HG02938 (cell line): Measurements from ENCODE around the gene GRID1.

Experiments
- ATAC-seq: cut with Tn5 transposase; IDR thresholded peaks from one replicate; pipeline ENCODE4 v1.9.1; 2021; ENCODE audit warnings: mild to moderate bottlenecking, moderate library complexity; ENCODE audit not compliant: unreplicated experiment

The GRID1 gene

DNA sequence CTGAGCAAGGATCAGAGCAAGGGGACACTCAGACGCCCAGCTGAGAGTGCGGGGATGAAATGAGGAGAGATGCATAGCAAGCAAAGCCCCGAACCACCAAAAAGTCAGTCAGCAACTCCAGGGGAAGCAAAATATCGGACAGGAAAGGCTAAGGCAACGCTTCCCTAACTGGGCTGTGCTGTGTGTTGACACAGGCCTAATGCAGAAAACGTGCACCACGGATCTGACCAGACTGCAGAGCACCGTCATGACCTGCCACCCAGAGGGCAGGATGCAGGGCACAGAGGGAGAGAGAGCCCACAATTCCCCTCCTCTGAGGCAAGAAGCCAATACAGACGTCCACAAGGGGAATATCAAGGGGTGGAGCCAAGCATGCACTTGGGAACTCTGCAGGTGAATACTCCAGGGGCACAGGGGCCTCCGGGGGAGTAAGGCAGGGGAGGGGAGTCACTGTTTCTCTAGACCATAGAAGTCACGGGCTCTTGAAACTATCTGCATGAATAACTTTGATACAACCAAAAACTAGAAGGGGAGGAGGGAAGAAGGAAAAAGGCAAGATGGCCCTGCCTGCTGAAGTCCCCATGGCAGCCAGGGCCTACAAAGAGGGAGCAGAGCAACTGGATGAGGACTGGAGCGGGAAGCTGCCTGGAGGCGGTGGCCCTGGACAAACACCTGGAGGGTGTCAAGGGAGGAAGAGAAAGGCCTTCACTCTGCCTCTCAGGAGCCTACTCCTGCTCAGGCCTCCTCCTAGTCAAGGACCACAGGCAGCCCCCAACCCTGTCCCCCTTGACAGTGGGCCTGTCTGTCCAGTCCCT is 26.2 kb downstream of the GRID1 start:
- no peak for ATAC-seq

GRCh38 chr10:86339226-86339865 is 27.2 kb downstream of the GRID1 start:
- no peak for ATAC-seq

GRCh38 chr10:86337121-86337601 is 29.4 kb downstream of the GRID1 start:
- ATAC-seq, result peak; percentile 64

GRCh38 chr10:86336341-86336740 is 30.3 kb downstream of the GRID1 start:
- ATAC-seq, result no peak

- ATAC-seq, result no peak
Measured at GRCh38 chr10:86335831-86336230, 30.8 kb downstream of the GRID1 start.

DNA sequence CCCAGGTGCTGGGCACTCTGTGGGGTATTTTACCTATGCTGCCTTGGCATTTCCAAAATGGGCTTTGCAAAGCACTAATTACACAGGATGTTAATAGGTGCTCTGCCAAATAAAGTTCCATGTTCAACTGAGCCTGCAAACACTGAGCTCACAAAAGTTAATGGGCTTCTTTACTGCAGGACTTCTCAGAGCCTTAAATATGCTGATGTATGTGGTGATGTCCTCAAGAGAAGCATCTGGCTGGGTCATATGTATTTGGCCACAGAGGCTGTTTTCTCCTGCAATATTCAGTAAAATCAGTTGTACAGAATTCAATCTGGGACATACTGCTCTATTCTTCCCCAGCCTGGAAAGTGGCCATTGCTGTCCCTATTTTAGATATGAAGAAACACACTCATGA is 31.3 kb downstream of the GRID1 start:
- no peak for ATAC-seq

DNA sequence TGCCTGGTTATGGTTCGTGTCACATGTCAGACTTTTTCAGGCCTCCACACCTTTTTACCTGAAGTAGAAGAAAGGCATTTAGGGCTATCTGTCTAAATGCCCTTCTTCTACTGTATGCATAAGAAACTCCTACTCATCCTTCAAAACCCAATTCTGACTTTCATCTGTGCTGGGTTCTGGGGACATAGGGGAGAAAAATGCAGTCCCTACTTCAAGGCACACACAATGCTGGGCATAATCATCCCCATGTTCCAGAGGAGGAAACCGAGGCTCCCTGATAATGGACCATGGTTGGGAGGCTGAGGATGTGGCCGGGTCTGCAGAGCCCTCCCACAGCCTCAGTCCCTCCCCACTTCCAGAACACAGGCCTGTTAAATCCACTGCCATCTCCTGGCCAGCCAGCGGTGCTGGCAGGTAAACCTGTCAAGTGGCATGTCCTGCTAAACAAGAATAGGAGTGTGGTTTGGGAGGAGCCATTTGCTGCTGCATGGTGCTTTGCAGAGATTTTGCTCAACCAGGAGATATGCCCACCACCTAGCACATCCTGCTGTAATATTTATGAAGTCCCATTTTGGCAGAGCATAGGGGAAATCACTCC is 32.0 kb downstream of the GRID1 start:
- no peak for ATAC-seq

GRCh38 chr10:86333826-86334487 is 32.6 kb downstream of the GRID1 start:
- ATAC-seq, result no peak

DNA sequence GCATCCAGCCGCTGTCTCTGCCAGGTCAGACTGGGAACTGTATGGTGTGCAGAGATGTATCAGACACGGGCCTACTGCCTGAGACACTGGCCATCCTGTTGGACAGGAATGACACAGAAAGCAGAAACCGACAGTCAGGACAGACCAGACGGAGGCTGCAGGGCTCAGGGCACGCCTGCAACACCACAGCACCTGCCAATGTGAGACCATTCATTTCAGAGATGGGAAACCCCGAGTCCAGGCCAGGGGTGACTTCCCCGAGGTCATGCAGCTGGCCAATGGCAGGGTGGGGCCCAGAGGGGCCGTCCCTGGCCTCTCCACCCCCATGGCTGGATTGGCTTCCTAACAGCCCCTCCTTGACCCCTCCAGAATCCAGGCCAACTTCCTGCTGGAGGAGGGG is 34.7 kb downstream of the GRID1 start:
- no peak for ATAC-seq

DNA sequence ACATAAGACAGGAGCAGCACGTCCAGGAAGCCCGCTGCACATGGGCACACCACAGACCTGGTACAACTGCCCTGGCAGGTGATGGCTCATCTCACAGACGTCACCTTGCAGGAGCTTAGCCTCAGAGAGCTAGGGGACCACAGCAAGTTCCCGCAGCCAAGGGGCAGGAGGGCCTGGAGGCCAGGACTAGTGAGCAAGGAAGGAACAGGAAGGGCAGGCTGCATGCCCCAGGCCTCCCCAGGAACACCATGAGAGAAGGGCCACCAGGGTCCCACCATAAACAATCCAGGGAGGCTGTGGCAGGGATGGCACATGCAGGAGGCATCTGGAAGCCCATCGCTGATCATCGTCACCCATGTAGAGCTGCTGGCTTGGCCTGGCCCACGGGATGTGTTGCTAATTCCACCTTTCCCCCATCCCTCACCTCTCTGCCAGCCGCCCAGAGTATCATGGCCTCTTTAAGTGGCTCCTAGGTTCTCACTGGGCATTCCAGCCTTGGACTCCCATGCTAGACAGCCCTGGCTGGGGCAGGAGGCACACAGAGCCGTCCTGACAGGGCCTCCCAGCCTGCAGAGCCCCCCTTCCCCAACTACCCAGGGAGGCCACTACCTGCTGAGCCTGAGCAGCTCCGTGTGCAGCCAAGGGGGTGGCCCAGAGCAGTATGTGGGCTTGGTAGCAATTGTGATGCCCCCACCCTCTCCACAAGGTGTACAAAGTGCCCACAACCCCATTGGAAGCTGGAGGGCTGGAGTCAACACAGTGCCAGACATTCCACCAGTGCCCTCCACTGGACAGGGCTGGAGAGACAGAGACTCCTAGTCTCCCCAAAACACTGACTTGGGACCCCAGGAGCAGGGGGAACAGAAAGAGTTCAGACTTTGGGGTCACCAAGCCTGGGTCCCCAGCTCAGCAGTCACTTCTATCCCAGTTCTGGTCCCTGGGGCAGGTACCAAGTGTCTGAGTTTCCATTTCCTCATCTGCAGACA is 35.5 kb downstream of the GRID1 start:
- ATAC-seq, result no peak

- ATAC-seq, result no peak
Measured at GRCh38 chr10:86329896-86330680, 36.5 kb downstream of the GRID1 start.

DNA sequence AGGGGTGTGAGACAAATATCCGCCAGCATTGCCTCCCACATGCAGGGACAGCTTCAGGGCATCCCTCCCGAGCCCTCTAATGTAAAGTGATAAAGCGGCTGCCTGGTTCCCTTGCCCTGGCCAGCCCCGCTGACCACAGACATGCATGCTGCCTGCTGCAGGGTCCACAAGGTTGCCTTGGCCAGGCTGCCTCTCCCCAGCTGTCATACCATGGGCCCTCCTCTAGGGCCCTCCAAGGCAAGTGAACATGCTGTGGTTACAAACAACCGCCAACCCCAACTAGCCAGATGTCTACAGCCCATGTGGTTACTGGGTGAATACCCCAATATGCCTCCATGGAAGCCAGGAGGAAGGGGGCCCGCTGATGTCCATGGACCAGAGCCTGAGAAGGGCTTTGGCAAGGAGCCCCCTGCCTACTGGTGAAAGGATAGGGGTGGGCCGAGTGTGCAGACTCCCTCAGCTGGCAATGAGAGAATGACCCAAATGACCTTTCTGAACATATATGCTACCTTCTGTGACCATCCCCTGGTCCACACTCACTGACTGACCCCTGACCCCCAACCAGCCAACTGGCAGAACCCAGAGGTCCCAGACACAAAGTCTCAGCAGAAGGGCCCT is 37.4 kb downstream of the GRID1 start:
- ATAC-seq, result no peak

- no peak for ATAC-seq
Measured at GRCh38 chr10:86327954-86328725, 38.5 kb downstream of the GRID1 start.

- no peak for ATAC-seq
Measured at GRCh38 chr10:86325158-86325557, 41.4 kb downstream of the GRID1 start.

- no peak for ATAC-seq
Measured at GRCh38 chr10:86321568-86321967, 45.0 kb downstream of the GRID1 start.

- no peak for ATAC-seq
Measured at GRCh38 chr10:86319676-86320075, 46.9 kb downstream of the GRID1 start.

- no peak for ATAC-seq
Measured at GRCh38 chr10:86317949-86318725, 48.5 kb downstream of the GRID1 start.
